ENCODE results near the gene DNAAF3. TPM values are rescaled to one million over a fixed set of nuclear protein-coding genes. Genes with fewer than 3 reads are reported as not detected.

DNAAF3 gene
- total RNA-seq, 1 donor from 2014 or later, result 0.51 TPM

- DNase-seq, result no peak
These were observed 12.7 kb downstream of the DNAAF3 start for GRCh38 chr19:55153652-55154264.

GRCh38 chr19:55152017-55152416, 14.4 kb downstream of the DNAAF3 start:
- no peak for DNase-seq

- peak; percentile 90 for DNase-seq
These were observed 17.1 kb downstream of the DNAAF3 start, which contains the start of gene TNNT1 for GRCh38 chr19:55149078-55150003. TNNT1 (minus strand) TSS chr19:55149206; CDS start chr19:55147157, 2,049 bp downstream.

DNA sequence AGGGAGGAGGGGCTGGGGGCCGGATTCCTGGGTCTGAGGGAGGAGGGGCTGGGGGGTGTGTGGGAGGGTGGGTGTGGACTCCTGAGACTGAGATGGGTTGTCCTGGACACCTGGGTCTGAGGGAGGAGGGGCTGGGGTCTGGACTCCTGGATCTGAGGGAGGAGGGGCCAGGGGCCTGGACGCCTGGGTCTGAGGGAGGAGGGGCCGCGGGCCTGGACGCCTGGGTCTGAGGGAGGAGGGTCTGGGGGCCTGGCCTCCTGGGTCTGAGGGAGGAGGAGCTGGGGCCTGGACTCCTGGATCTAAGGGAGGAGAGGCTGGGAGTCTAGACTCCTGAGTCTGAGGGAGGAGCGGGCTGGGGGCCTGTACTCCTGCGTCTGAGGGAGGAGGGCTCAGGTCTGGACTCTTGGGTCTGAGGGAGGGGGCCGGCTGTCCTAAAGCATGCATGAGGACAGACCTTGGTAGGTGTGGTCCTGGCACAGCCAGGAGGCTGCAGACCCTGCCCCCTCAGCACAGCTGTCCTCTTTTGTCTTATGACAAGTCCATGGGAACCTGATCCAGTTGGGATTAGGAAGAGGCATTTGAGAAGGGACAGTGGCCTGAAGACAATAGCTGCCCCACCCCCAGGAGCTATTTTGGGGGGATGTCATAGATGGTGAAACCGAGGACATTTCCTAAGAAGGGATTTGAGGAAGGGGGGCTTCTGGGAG, 18.7 kb downstream of the DNAAF3 start:
- peak; percentile 94 for DNase-seq

- DNase-seq, result peak; percentile 53
These were observed 19.6 kb downstream of the DNAAF3 start for GRCh38 chr19:55146705-55147273.

DNA sequence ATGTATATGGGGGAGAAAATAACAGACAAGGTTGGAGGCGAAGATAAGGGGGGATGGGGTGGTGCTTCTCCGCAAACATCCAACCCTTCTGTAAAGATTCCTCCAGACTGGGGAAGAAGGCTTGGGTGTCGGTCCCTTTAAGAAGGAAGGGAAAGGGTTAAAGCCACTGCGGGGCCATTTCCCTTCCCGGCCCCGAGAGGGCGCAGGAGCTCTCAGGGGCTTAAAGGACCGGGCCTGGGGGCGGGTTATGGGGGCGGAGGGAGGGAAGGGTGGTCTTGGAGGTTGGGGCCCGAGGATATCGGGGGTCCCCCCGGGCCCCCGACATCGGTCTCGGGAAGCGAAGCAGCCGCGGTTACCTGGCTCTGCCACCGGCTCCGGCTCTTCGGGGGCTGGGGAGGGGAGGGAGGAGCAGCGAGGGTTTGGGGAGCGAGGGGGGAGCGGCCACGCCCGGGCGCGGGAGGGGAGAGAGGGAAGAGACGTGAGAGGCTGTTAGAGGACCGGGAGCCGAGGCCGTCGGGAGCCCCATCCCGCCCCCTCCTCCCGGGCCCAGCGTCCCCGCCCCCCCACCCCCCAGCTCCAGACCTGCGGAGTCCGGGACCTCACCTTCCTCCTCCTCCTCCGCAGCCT, 20.2 kb downstream of the DNAAF3 start:
- DNase-seq, result no peak

DNA sequence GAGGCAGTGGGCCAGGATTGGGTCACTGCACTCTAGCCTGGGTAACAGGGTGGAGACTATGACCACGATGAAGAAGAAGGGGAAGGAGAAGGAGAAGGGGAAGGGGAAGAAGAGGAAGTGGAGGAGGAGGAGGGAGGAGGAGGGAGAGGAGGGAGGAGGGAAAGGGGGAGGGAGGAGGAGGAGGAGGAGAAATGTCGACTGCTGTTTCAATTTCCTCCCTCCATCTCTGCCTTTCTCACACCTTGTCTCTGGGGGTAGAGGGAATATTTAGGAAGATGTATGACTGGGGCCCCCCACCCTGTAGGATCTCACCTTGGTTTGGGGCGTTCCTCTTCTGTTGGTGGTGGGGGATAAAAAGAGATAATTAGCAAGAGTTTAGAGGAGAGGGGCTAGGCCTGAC, 21.2 kb downstream of the DNAAF3 start:
- no peak for DNase-seq

- DNase-seq, result no peak
These were observed 24.7 kb downstream of the DNAAF3 start for GRCh38 chr19:55141696-55142095.

DNA sequence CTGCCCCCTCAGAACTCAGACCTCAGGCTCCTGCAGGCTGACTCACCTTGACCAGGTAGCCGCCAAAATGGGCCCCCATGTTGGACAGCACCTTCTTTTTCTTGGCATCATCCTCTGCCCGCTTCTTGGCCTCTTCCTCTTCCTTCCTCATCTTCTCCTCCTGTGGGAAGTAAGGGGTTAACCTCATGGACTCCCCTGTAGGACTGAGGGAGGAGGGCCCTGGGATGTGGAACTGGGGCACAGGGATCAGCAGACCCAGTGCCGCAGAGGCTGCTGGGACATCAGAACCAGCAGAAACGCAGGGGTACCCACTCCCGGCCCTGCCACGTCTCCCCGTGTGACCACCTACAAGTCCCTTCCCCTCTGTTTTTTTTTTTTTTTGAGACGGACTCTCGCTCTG, 28.5 kb downstream of the DNAAF3 start:
- DNase-seq, result no peak

- no peak for DNase-seq
These were observed 29.9 kb downstream of the DNAAF3 start for GRCh38 chr19:55136399-55137102.

DNA sequence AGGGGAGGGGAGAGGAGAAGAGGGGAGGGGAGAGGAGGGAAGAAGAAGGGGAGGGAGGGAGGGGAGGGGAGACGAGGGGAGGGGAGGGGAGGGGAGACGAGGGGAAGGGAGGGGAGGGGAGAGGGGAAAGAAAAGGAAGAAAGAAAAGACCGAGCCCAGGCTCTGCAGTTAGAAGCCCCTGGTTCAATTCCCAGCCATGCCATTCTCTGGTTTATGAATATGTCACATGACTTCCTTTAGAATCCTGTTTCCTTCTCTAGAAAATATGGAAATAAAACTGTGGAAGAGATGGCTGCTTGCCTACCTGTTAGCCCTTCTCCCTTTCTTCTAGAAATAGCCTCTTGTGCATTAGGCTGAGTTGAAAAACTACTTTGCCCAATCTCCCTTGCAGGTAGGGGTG, 31.7 kb downstream of the DNAAF3 start:
- no peak for DNase-seq

DNA sequence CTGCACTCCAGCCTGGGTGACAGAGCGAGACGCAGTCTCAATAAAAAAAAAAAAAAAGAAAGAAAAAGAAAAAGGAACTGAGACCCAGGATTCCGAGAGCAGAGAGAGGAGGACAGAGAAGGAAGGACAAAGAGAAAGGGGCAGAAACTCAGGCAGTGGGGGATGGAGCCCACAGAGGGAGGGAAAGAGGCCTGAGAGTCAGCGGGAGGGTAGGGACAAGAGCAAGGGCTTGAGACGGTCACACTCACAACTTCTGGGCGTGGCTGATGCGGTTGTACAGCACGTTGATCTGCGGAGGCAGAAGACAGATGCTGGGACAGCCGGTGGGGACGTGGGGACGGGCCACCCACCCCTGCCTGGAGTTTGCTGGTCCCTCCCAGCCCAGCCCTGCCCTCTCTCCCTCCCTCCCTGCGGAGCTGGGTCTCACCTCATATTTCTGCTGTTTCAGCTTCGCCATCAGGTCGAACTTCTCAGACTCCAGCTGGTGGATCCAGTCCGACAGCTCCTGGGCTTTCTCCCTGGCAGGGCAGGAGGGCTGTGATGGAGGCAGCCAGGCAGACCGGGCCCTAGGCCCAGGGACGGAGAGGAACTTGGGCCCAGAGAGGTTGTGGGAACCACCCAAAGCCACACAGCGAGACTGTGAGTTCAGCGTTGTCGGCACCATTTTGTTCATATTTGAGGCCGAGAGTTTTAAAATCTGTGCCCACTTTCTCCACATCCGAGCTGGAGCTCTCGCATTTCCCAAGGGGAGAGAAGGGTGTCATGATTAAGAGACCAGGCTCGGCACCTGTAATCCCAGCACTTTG, 32.6 kb downstream of the DNAAF3 start:
- DNase-seq, result no peak

GRCh38 chr19:55132453-55133129, 33.8 kb downstream of the DNAAF3 start:
- DNase-seq, result no peak

- DNase-seq, result no peak
These were observed 35.0 kb downstream of the DNAAF3 start for GRCh38 chr19:55131421-55131820.

GRCh38 chr19:55119053-55119452, 47.4 kb downstream of the DNAAF3 start:
- no peak for DNase-seq

DNA sequence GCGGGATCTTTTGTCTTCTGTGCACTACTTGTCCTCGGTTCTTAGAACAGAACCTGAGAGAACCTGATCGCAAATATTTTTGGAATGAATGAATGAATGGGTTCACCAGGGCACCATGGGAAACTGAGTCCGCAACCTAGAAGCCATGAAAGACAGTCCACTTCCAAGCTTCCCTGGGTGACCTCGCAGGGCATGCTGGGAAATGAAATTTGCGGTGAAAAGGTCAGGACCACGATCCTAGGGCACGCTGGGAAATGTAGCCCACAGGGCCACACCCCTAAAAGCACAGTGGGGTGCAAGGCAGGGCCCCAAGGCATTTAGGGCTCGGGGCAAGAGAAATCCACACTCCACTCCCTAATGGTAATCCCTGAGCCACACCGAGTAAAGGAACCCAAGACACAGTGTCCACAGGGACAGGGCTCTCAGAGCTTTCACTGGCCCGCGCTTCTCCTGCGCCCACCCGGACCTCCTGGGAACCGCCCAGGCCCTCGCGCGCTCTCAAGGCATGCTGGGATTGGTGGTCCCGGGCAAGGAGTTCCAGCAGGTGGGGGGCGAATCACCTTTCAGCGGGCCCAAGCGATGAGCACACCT, 47.9 kb downstream of the DNAAF3 start:
- peak; percentile 70 for DNase-seq

GRCh38 chr19:55117663-55118391, 48.6 kb downstream of the DNAAF3 start:
- DNase-seq, result peak; percentile 100

GRCh38 chr19:55116859-55117662, 49.4 kb downstream of the DNAAF3 start, which contains the start of gene PPP1R12C:
PPP1R12C (minus strand) TSS chr19:55117637; CDS start chr19:55117543, 94 bp downstream.
- peak; percentile 25 for DNase-seq

Measured in tongue (tissue), 2 donors.